Vagina (tissue), 2 donors: Measurements from ENCODE around the gene SPECC1. TPM values are rescaled to one million over a fixed set of nuclear protein-coding genes. Genes with fewer than 3 reads are reported as not detected.
A peak's percentile ranks its signal among the peaks of the same experiment; 100 is the strongest.

ENCODE experiments used
- DNase-seq, 2 donors: peaks; one replicate each; pipeline ENCODE4 v3.0.0-alpha.2; 2017; ENCODE audit errors: extremely low spot score in 2 of 2
- H3K27ac ChIP-seq: fragments of 200-600 bp; sonication (generic); one replicate; pipeline ENCODE4 v1.5.1; 2019
- H3K27me3 ChIP-seq: fragments of 200-600 bp; sonication (generic); one replicate; pipeline ENCODE4 v1.5.1; 2019
- H3K36me3 ChIP-seq, 2 donors: fragments of 200-600 bp; sonication (generic); one replicate each; pipeline ENCODE4 v1.5.1; 2017 to 2019
- H3K4me1 ChIP-seq: fragments of 200-600 bp; sonication (generic); one replicate; pipeline ENCODE4 v1.5.1; 2019
- H3K4me3 ChIP-seq, 2 donors: fragments of 200-600 bp; sonication (generic); 1 replicate in 1 of 2; 2 replicates in 1 of 2; pipeline ENCODE4 v1.5.1; 2016 to 2019
- H3K9me3 ChIP-seq: fragments of 200-600 bp; sonication (generic); one replicate; pipeline ENCODE4 v1.5.1; 2019
- POLR2A ChIP-seq, 2 donors: fragments of 450-650 bp; IDR thresholded peaks; one replicate each; pipeline ENCODE4 v1.6.1; 2017; ENCODE audit warnings: antibody characterized with exemption in 2 of 2, mild to moderate bottlenecking in 2 of 2, moderate library complexity in 2 of 2
- POLR2AphosphoS5 ChIP-seq, 2 donors: sonication (generic); formaldehyde crosslinking; IDR thresholded peaks; one replicate each; pipeline ENCODE4 v1.9.0; 2017; ENCODE audit warnings: antibody characterized with exemption in 2 of 2, mild to moderate bottlenecking in 2 of 2, low read depth in 1 of 2; ENCODE audit not compliant: insufficient read depth in 1 of 2
- intact Hi-C: fragments of 100-400 bp; cut with DNase I; formaldehyde crosslinking; loops from one replicate; pipeline ENCODE4 v1.15.1; 2023
- total RNA-seq: library from RNA; depleted of rRNA; stranded (reverse); fragments of >200 nt; gene quantifications from one replicate; pipeline ENCODE4 v1.2.3, GENCODE V29; 2016
- TF ChIP-seq, protein P1 (sequence below), 3 experiments: fragments of 450-650 bp in 2 of 3; fragments of 200-600 bp in 1 of 3; sonication (generic) in 1 of 3; IDR thresholded peaks; one replicate each; pipeline ENCODE4 v1.5.1; 2017 to 2019; ENCODE audit warnings: antibody characterized with exemption in 3 of 3, mild to moderate bottlenecking in 2 of 3, moderate library complexity in 2 of 3

Gene SPECC1
- total RNA-seq, 1 donor from 2014 or later: 25.3 TPM

GRCh38 chr17:20289984-20290383 lies 280.8 kb downstream of the SPECC1 start:
- Histone ChIP-seq H3K27me3 (no peaks in the 10 kb centered on the region), H3K4me1 (no peaks in the 10 kb centered on the region), H3K9me3 (no peaks in the 10 kb centered on the region), H3K4me3 (no peak overlapping the region), H3K27ac (no peak overlapping the region), H3K36me3 (no peaks in the 10 kb centered on the region)
- DNase-seq: peak in 1 of 2 donors; percentile 9
- intact Hi-C loops: no loop called here
- TF ChIP-seq, protein P1, sequence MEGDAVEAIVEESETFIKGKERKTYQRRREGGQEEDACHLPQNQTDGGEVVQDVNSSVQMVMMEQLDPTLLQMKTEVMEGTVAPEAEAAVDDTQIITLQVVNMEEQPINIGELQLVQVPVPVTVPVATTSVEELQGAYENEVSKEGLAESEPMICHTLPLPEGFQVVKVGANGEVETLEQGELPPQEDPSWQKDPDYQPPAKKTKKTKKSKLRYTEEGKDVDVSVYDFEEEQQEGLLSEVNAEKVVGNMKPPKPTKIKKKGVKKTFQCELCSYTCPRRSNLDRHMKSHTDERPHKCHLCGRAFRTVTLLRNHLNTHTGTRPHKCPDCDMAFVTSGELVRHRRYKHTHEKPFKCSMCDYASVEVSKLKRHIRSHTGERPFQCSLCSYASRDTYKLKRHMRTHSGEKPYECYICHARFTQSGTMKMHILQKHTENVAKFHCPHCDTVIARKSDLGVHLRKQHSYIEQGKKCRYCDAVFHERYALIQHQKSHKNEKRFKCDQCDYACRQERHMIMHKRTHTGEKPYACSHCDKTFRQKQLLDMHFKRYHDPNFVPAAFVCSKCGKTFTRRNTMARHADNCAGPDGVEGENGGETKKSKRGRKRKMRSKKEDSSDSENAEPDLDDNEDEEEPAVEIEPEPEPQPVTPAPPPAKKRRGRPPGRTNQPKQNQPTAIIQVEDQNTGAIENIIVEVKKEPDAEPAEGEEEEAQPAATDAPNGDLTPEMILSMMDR (IDR thresholded peaks at IDR 0.05): no peak
- TF ChIP-seq POLR2A (IDR thresholded peaks at IDR 0.05): no peak
- no peak for TF ChIP-seq POLR2AphosphoS5 (IDR thresholded peaks at IDR 0.05; ENCODE audit: insufficient read depth in 1 of 2, low read depth in 1 of 2)

GRCh38 chr17:20291853-20292252 lies 282.7 kb downstream of the SPECC1 start:
- no peak overlapping the region for H3K4me3 ChIP-seq
- H3K27me3 ChIP-seq: no peaks in the 10 kb centered on the region
- H3K4me1 ChIP-seq: no peaks in the 10 kb centered on the region
- peak in 1 of 2 donors; percentile 3 for DNase-seq
- H3K9me3 ChIP-seq: no peaks in the 10 kb centered on the region
- no peak overlapping the region for H3K27ac ChIP-seq
- intact Hi-C loops: no loop called here
- TF ChIP-seq, protein P1 (IDR thresholded peaks at IDR 0.05): no peak
- TF ChIP-seq POLR2A (IDR thresholded peaks at IDR 0.05) (no peak), POLR2AphosphoS5 (IDR thresholded peaks at IDR 0.05; ENCODE audit: insufficient read depth in 1 of 2, low read depth in 1 of 2) (no peak)
- H3K36me3 ChIP-seq: no peaks in the 10 kb centered on the region

DNA sequence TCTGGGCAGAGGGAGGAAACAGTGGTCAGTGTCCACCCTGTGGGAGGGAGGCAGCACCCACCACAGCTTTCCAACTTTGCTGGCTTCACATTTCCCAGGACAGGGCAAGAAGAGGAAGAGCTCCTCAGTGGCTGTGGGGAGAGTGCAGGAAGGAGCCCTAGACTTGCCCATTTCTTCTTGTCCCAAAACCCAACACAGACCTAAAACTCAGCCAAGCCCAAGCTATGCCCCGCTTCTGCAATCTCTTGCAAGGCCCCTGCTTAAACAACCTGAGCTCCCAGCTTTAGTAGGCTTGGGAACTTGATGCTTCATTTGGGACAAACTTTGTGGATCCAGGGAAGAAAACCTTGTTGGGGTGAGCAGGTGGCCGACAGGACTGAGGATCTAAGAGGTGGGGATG lies 284.3 kb downstream of the SPECC1 start:
- intact Hi-C loops: no loop called here
- TF ChIP-seq POLR2A (IDR thresholded peaks at IDR 0.05) (no peak), POLR2AphosphoS5 (IDR thresholded peaks at IDR 0.05; ENCODE audit: insufficient read depth in 1 of 2, low read depth in 1 of 2) (no peak)
- TF ChIP-seq, protein P1 (IDR thresholded peaks at IDR 0.05): no peak
- peaks cover 0 to 5% of the 10 kb centered on the region in 2 donors for H3K36me3 ChIP-seq

GRCh38 chr17:20294120-20294519 lies 285.0 kb downstream of the SPECC1 start:
- Histone ChIP-seq H3K9me3 (no peaks in the 10 kb centered on the region), H3K4me3 (no peak overlapping the region), H3K4me1 (no peaks in the 10 kb centered on the region), H3K36me3 (peaks cover 0 to 5% of the 10 kb centered on the region in 2 donors), H3K27ac (no peak overlapping the region), H3K27me3 (no peaks in the 10 kb centered on the region)
- TF ChIP-seq POLR2A (IDR thresholded peaks at IDR 0.05) (no peak), POLR2AphosphoS5 (IDR thresholded peaks at IDR 0.05; ENCODE audit: insufficient read depth in 1 of 2, low read depth in 1 of 2) (no peak)
- TF ChIP-seq, protein P1 (IDR thresholded peaks at IDR 0.05): no peak
- intact Hi-C loops: no loop called here
- DNase-seq: peak; percentile 52 to 64

More for the DNA sequence above, 284.3 kb downstream of the SPECC1 start:
- Histone ChIP-seq H3K4me3 (no peak overlapping the region), H3K27me3 (no peaks in the 10 kb centered on the region), H3K9me3 (no peaks in the 10 kb centered on the region), H3K27ac (no peak overlapping the region), H3K4me1 (no peaks in the 10 kb centered on the region)
- peak in 1 of 2 donors; percentile 64 for DNase-seq

DNA sequence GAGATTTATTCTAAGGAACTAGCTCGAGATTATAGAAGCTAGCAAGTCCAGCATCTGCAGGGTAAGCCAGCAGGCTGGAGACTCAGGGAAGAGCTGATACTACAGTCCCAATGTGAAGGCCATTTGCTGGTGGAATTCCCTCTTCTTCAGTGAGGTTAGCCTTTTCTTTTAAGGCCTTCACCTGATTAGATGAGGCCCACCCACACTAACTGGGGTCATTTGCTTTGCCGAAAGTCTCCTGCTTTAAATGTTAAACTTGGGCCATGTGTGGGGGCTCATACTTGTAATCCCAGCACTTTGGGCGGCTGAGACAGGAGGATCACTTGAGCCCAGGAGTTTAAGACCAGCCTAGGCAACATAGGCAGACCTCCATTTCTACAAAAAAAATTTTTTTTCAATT lies 289.9 kb downstream of the SPECC1 start:
- H3K9me3 ChIP-seq: no peaks in the 10 kb centered on the region
- H3K4me3 ChIP-seq: no peak overlapping the region
- intact Hi-C loops: no loop called here
- no peaks in the 10 kb centered on the region for H3K4me1 ChIP-seq
- no peak for TF ChIP-seq POLR2A (IDR thresholded peaks at IDR 0.05)
- peak in 1 of 2 donors; percentile 46 for DNase-seq
- no peak overlapping the region for H3K27ac ChIP-seq
- peaks cover 0 to 5% of the 10 kb centered on the region in 2 donors for H3K36me3 ChIP-seq
- H3K27me3 ChIP-seq: no peaks in the 10 kb centered on the region
